NCI-H526 treated with DMSO at 0.1 percent for 48 hours (cell line): ENCODE measurements around the gene CHCHD6.

ENCODE experiments used
- DNase-seq: peaks from one replicate; lab custom pipeline; 2025; lab: John Stamatoyannopoulos, UW

CHCHD6 gene

GRCh38 chr3:126923423-126923822, 219.4 kb downstream of the CHCHD6 start:
- DNase-seq: no peak

- DNase-seq: no peak
These were observed 219.9 kb downstream of the CHCHD6 start for GRCh38 chr3:126923895-126924294.

GRCh38 chr3:126924458-126924857, 220.4 kb downstream of the CHCHD6 start:
- DNase-seq: no peak

GRCh38 chr3:126925411-126926171, 221.6 kb downstream of the CHCHD6 start:
- DNase-seq: no peak

- DNase-seq: no peak
These were observed 222.8 kb downstream of the CHCHD6 start for GRCh38 chr3:126926684-126927400.

GRCh38 chr3:126927401-126927750, 223.3 kb downstream of the CHCHD6 start:
- DNase-seq: no peak

GRCh38 chr3:126927846-126928245, 223.8 kb downstream of the CHCHD6 start:
- no peak for DNase-seq

GRCh38 chr3:126928921-126929474, 225.0 kb downstream of the CHCHD6 start:
- no peak for DNase-seq

GRCh38 chr3:126930936-126931600, 227.0 kb downstream of the CHCHD6 start:
- DNase-seq: no peak

- DNase-seq: no peak
These were observed 227.8 kb downstream of the CHCHD6 start for GRCh38 chr3:126931806-126932187.

GRCh38 chr3:126932188-126932931, 228.3 kb downstream of the CHCHD6 start:
- DNase-seq: no peak

GRCh38 chr3:126934031-126934531, 230.0 kb downstream of the CHCHD6 start:
- no peak for DNase-seq

GRCh38 chr3:126934991-126935390, 231.0 kb downstream of the CHCHD6 start:
- no peak for DNase-seq

- DNase-seq: no peak
These were observed 231.9 kb downstream of the CHCHD6 start for GRCh38 chr3:126935756-126936509.

GRCh38 chr3:126936853-126937425, 232.9 kb downstream of the CHCHD6 start:
- DNase-seq: no peak

GRCh38 chr3:126937533-126937932, 233.5 kb downstream of the CHCHD6 start:
- no peak for DNase-seq

GRCh38 chr3:126937973-126938372, 233.9 kb downstream of the CHCHD6 start:
- DNase-seq: no peak

GRCh38 chr3:126938520-126939337, 234.7 kb downstream of the CHCHD6 start:
- DNase-seq: no peak

GRCh38 chr3:126939338-126939718, 235.3 kb downstream of the CHCHD6 start:
- no peak for DNase-seq

- no peak for DNase-seq
These were observed 235.7 kb downstream of the CHCHD6 start for GRCh38 chr3:126939733-126940132.
